HG03558 (cell line): ENCODE measurements around the gene DCLK3.

Source experiments
- ATAC-seq: cut with Tn5 transposase; IDR thresholded peaks from one replicate; pipeline ENCODE4 v1.9.1; 2021; ENCODE audit warnings: moderate number of reproducible peaks; ENCODE audit not compliant: unreplicated experiment; ENCODE audit errors: extremely low read depth

The DCLK3 gene

GRCh38 chr3:36710606-36711005 lies 53.7 kb downstream of the DCLK3 start:
- no peak for ATAC-seq

- no peak for ATAC-seq
These were observed 54.5 kb downstream of the DCLK3 start for GRCh38 chr3:36709826-36710365.

- no peak for ATAC-seq
These were observed 55.1 kb downstream of the DCLK3 start for GRCh38 chr3:36709281-36709680.

- peak; percentile 69 for ATAC-seq
These were observed 56.5 kb downstream of the DCLK3 start for GRCh38 chr3:36707623-36708409.

GRCh38 chr3:36705015-36705414 lies 59.3 kb downstream of the DCLK3 start:
- ATAC-seq: no peak

GRCh38 chr3:36704280-36704679 lies 60.1 kb downstream of the DCLK3 start:
- ATAC-seq: no peak

- no peak for ATAC-seq
These were observed 63.1 kb downstream of the DCLK3 start for GRCh38 chr3:36701249-36701572.

- peak; percentile 74 for ATAC-seq
These were observed 63.7 kb downstream of the DCLK3 start for GRCh38 chr3:36700537-36701248.

GRCh38 chr3:36698314-36698713 lies 66.0 kb downstream of the DCLK3 start:
- ATAC-seq: no peak

- ATAC-seq: no peak
These were observed 66.9 kb downstream of the DCLK3 start for GRCh38 chr3:36697229-36698001.

- no peak for ATAC-seq
These were observed 67.6 kb downstream of the DCLK3 start for GRCh38 chr3:36696799-36697198.

GRCh38 chr3:36695769-36696137 lies 68.6 kb downstream of the DCLK3 start:
- no peak for ATAC-seq

- no peak for ATAC-seq
These were observed 69.1 kb downstream of the DCLK3 start for GRCh38 chr3:36695113-36695768.

GRCh38 chr3:36693670-36694069 lies 70.7 kb downstream of the DCLK3 start:
- ATAC-seq: peak; percentile 70

- ATAC-seq: no peak
These were observed 74.8 kb downstream of the DCLK3 start for GRCh38 chr3:36689560-36689959.

GRCh38 chr3:36688815-36689214 lies 75.5 kb downstream of the DCLK3 start:
- ATAC-seq: no peak

GRCh38 chr3:36686516-36686915 lies 77.8 kb downstream of the DCLK3 start:
- no peak for ATAC-seq

GRCh38 chr3:36681867-36682266 lies 82.5 kb downstream of the DCLK3 start:
- no peak for ATAC-seq

GRCh38 chr3:36680952-36681351 lies 83.4 kb downstream of the DCLK3 start:
- no peak for ATAC-seq
